HepG2 (cell line): ENCODE results near the gene CDO1. TPM values are rescaled to one million over a fixed set of nuclear protein-coding genes. Genes with fewer than 3 reads are reported as not detected.
A peak's percentile ranks its signal among the peaks of the same experiment; 100 is the strongest.

Experiments used
- BRD4 ChIP-seq: sonication (generic); formaldehyde crosslinking; IDR thresholded peaks from 2 replicates; pipeline ENCODE4 v1.4.0; 2020; ENCODE audit warnings: missing genetic modification reagents
- CHD2 ChIP-seq: IDR thresholded peaks from 2 replicates; pipeline ENCODE4 v1.6.1; 2011; ENCODE audit warnings: low read depth, low read length, improper control_type of control experiment
- ETV6 ChIP-seq: sonication (generic); formaldehyde crosslinking; conservative IDR thresholded peaks from 2 replicates; pipeline ENCODE4 v1.4.0; 2020; ENCODE audit warnings: missing genetic modification reagents
- FOXK1 ChIP-seq: sonication (generic); formaldehyde crosslinking; IDR thresholded peaks from 2 replicates; pipeline ENCODE4 v1.4.0; 2020; ENCODE audit warnings: low read depth, missing genetic modification reagents, borderline replicate concordance
- GATAD2A ChIP-seq: IDR thresholded peaks from 2 replicates; pipeline ENCODE4 v1.6.1; 2016
- GPBP1L1 ChIP-seq: sonication (generic); formaldehyde crosslinking; IDR thresholded peaks from 2 replicates; pipeline ENCODE4 v1.5.0; 2020; ENCODE audit warnings: mild to moderate bottlenecking, missing genetic modification reagents
- MLXIP ChIP-seq: sonication (generic); formaldehyde crosslinking; IDR thresholded peaks from 2 replicates; pipeline ENCODE4 v1.9.0; 2021; ENCODE audit warnings: missing genetic modification reagents, borderline replicate concordance
- NFYC ChIP-seq: IDR thresholded peaks from 2 replicates; pipeline ENCODE4 v1.6.1; 2016; ENCODE audit warnings: missing genetic modification reagents, missing compliant biosample characterization
- PHB2 ChIP-seq: fragments of 450-650 bp; IDR thresholded peaks from 2 replicates; pipeline ENCODE4 v1.6.1; 2018; ENCODE audit not compliant: partially characterized antibody
- POLR2G ChIP-seq: fragments of 200-400 bp; formaldehyde crosslinking; IDR thresholded peaks from 2 replicates; pipeline ENCODE4 v1.6.1; 2018; ENCODE audit warnings: mild to moderate bottlenecking, low read depth, low read length, moderate library complexity
- SCMH1 ChIP-seq: sonication (generic); formaldehyde crosslinking; IDR thresholded peaks from 2 replicates; pipeline ENCODE4 v1.9.0; 2021; ENCODE audit warnings: missing genetic modification reagents, mild to moderate bottlenecking, borderline replicate concordance
- SNAPC2 ChIP-seq: sonication (generic); formaldehyde crosslinking; IDR thresholded peaks from 2 replicates; pipeline ENCODE4 v1.8.1; 2022; ENCODE audit warnings: mild to moderate bottlenecking, missing genetic modification reagents
- TCF12 ChIP-seq, 2 experiments: fragments of 450-650 bp in 1 of 2; sonication (generic) in 1 of 2; formaldehyde crosslinking in 1 of 2; IDR thresholded peaks; 2 replicates each; pipeline versions ENCODE4 v1.6.1 to v1.8.0; 2017 to 2022; ENCODE audit warnings: antibody characterized with exemption in 1 of 2, mild to moderate bottlenecking in 1 of 2, missing genetic modification reagents in 1 of 2, moderate library complexity in 1 of 2
- TEAD3 ChIP-seq: optimal IDR thresholded peaks from 2 replicates; pipeline ENCODE3; 2016; ENCODE audit warnings: borderline replicate concordance
- ZBTB21 ChIP-seq: sonication (generic); formaldehyde crosslinking; IDR thresholded peaks from 2 replicates; pipeline ENCODE4 v1.4.0; 2020; ENCODE audit warnings: missing genetic modification reagents
- ZBTB7B ChIP-seq: sonication (generic); formaldehyde crosslinking; IDR thresholded peaks from 2 replicates; pipeline ENCODE4 v1.4.0; 2020; ENCODE audit warnings: missing genetic modification reagents
- ZEB1 ChIP-seq: IDR thresholded peaks from 2 replicates; pipeline ENCODE4 v1.6.1; 2012; ENCODE audit warnings: mild to moderate bottlenecking, low read depth, inconsistent platforms; ENCODE audit not compliant: insufficient replicate concordance
- ZNF652 ChIP-seq: IDR thresholded peaks from 2 replicates; pipeline ENCODE4 v1.6.1; 2016; ENCODE audit warnings: low read depth, borderline replicate concordance
- ZNF674 ChIP-seq: sonication (generic); formaldehyde crosslinking; IDR thresholded peaks from 2 replicates; pipeline ENCODE4 v1.5.0; 2020; ENCODE audit warnings: low read depth, mild to moderate bottlenecking, missing genetic modification reagents
- ZNF75D ChIP-seq: sonication (generic); formaldehyde crosslinking; IDR thresholded peaks from 2 replicates; pipeline ENCODE4 v1.8.1; 2023; ENCODE audit warnings: missing genetic modification reagents, mild to moderate bottlenecking, borderline replicate concordance
- ZNF891 ChIP-seq: sonication (generic); formaldehyde crosslinking; IDR thresholded peaks from 2 replicates; pipeline ENCODE4 v1.5.0; 2020; ENCODE audit warnings: mild to moderate bottlenecking, missing genetic modification reagents
- ZZZ3 ChIP-seq: sonication (generic); formaldehyde crosslinking; IDR thresholded peaks from 2 replicates; pipeline ENCODE4 v1.4.0; 2020; ENCODE audit warnings: missing genetic modification reagents, mild to moderate bottlenecking, borderline replicate concordance
- polyA plus RNA-seq, 8 experiments: library from polyadenylated mRNA; depleted of rRNA in 3 of 8; stranded (reverse) in 7 of 8; unstranded in 1 of 8; fragments of >200 nt; fragmentation: Illumina TruSeq in 4 of 8; extraction: Trizol in 4 of 8; gene quantifications; 2 replicates each; pipeline versions ENCODE4 v1.2.1 to v1.2.3, GENCODE V29; 2011 to 2016; ENCODE audit warnings: low read depth in 4 of 8, missing spikeins in 1 of 8, mixed read lengths in 1 of 8; ENCODE audit not compliant: insufficient read depth in 1 of 8
- total RNA-seq, 5 experiments: library from RNA; depleted of rRNA; stranded (reverse); fragments of >200 nt; fragmentation: Illumina TruSeq; extraction: Trizol; gene quantifications; 2 replicates each; pipeline ENCODE4 v1.2.3, GENCODE V29; 2016; ENCODE audit warnings: low read depth in 1 of 5
- TF ChIP-seq, protein P1 (sequence below): sonication (generic); formaldehyde crosslinking; IDR thresholded peaks from 2 replicates; pipeline ENCODE4 v1.8.1; 2023; ENCODE audit warnings: mild to moderate bottlenecking, missing genetic modification reagents

The CDO1 gene
- total and polyA plus RNA-seq, 2 of the 13 experiments (the other 11 are each of a cell fraction or from before 2014, with no cell fraction given) = 3.2 to 4.4 TPM

DNA sequence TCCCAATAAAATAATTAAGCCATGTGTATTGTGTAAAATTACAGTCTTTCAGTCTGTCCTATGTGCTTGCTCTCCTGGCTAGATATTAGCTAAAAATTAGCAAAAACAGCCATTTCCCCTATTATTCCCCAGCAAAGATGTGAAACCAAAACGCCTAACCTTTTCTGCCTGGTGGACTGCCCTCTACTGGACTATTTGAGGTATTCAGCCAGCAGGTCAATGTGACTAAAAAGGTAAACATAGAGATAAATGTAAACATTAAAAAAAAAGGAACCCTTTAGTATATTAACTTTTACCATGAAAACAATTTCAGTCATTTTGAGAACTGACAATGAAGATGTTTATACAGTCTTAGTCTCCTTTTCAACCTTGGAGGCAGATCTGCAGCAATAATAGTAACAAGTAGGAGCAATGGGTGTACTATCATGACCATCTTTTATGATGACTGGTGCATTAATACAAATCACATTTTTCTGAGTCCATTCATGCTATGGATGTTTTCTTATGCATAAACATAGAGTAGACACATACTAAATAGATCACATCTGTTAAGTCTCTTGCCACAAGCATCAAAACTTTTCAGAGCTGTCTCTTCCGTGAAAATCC is 14.8 kb upstream of the CDO1 start (continued):
- TF ChIP-seq TEAD3 (CRISPR knock-in tag) (peak; percentile 64), GPBP1L1 (no peak), ZNF75D (no peak), POLR2G (no peak), ETV6 (no peak), SCMH1 (CRISPR knock-in tag) (no peak), ZNF652 (CRISPR knock-in tag) (no peak), TCF12 (IDR thresholded peaks at IDR 0.05) (no peak), TCF12 (CRISPR knock-in tag; IDR thresholded peaks at IDR 0.05) (no peak), CHD2 (no peak), ZZZ3 (CRISPR knock-in tag) (no peak), SNAPC2 (CRISPR knock-in tag) (no peak), BRD4 (CRISPR knock-in tag) (no peak), ZNF891 (CRISPR knock-in tag) (no peak), ZEB1 (no peak), NFYC (no peak), PHB2 (no peak), MLXIP (no peak), ZBTB21 (CRISPR knock-in tag) (no peak), FOXK1 (CRISPR knock-in tag) (peak; percentile 43; the same call in 1 of the 2 replicates), ZBTB7B (CRISPR knock-in tag) (no peak), GATAD2A (CRISPR knock-in tag) (peak; percentile 56; the same call in 1 of the 2 replicates), ZNF674 (no peak)
- TF ChIP-seq, protein P1, sequence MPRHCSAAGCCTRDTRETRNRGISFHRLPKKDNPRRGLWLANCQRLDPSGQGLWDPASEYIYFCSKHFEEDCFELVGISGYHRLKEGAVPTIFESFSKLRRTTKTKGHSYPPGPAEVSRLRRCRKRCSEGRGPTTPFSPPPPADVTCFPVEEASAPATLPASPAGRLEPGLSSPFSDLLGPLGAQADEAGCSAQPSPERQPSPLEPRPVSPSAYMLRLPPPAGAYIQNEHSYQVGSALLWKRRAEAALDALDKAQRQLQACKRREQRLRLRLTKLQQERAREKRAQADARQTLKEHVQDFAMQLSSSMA (CRISPR knock-in tag) = no peak
